ENCODE results near the gene MEGF6. TPM values are rescaled to one million over a fixed set of nuclear protein-coding genes. Genes with fewer than 3 reads are reported as not detected.

Gene MEGF6
- total RNA-seq, 2 donors from 2014 or later: 4.9 to 6.8 TPM

- H3K4me3 Mint-ChIP-seq: no peak overlapping the region
- H3K9me3 Mint-ChIP-seq: peaks cover 0 to 2% of the 10 kb centered on the region in 2 donors
- peaks cover 3% of the 10 kb centered on the region for H3K27me3 Mint-ChIP-seq (ENCODE audit: low read depth)
- DNase-seq (no peak), ATAC-seq (replicated peaks in 1 of 2) (no peak)
- H3K36me3 Mint-ChIP-seq (ENCODE audit: insufficient read depth in 2 of 2): peaks cover 1 to 2% of the 10 kb centered on the region in 2 donors
- no peak overlapping the region for H3K27ac Mint-ChIP-seq
- H3K4me1 Mint-ChIP-seq (ENCODE audit: low read depth): no peaks in the 10 kb centered on the region
These were observed 166.6 kb downstream of the MEGF6 start for GRCh38 chr1:3444736-3445135.

- Mint-ChIP-seq H3K27ac (no peak overlapping the region), H3K9me3 (peaks cover 0 to 2% of the 10 kb centered on the region in 2 donors), H3K36me3 (ENCODE audit: insufficient read depth in 2 of 2) (peaks cover 1 to 2% of the 10 kb centered on the region in 2 donors), H3K27me3 (ENCODE audit: low read depth) (no peaks in the 10 kb centered on the region), H3K4me1 (ENCODE audit: low read depth) (no peaks in the 10 kb centered on the region), H3K4me3 (no peak overlapping the region)
- DNase-seq (no peak), ATAC-seq (replicated peaks in 1 of 2) (no peak)
These were observed 167.0 kb downstream of the MEGF6 start for GRCh38 chr1:3444298-3444697.

GRCh38 chr1:3443807-3444206 lies 167.5 kb downstream of the MEGF6 start:
- no peak for DNase-seq
- Mint-ChIP-seq H3K4me3 (no peak overlapping the region), H3K4me1 (ENCODE audit: low read depth) (no peaks in the 10 kb centered on the region), H3K27ac (no peak overlapping the region), H3K27me3 (ENCODE audit: low read depth) (no peaks in the 10 kb centered on the region), H3K36me3 (ENCODE audit: insufficient read depth in 2 of 2) (peaks cover 1 to 2% of the 10 kb centered on the region in 2 donors), H3K9me3 (peaks cover 0 to 2% of the 10 kb centered on the region in 2 donors)
- ATAC-seq (replicated peaks in 1 of 2): no peak

- Mint-ChIP-seq H3K4me1 (ENCODE audit: low read depth) (no peaks in the 10 kb centered on the region), H3K9me3 (peaks cover 0 to 2% of the 10 kb centered on the region in 2 donors), H3K36me3 (ENCODE audit: insufficient read depth in 2 of 2) (peaks cover 0 to 2% of the 10 kb centered on the region in 2 donors), H3K27me3 (ENCODE audit: low read depth) (no peaks in the 10 kb centered on the region), H3K27ac (no peak overlapping the region), H3K4me3 (no peak overlapping the region)
- ATAC-seq (replicated peaks in 1 of 2): no peak
- no peak for DNase-seq
These were observed 168.4 kb downstream of the MEGF6 start for GRCh38 chr1:3442901-3443300.

GRCh38 chr1:3442331-3442730 lies 169.0 kb downstream of the MEGF6 start:
- no peaks in the 10 kb centered on the region for H3K9me3 Mint-ChIP-seq
- no peak overlapping the region for H3K4me3 Mint-ChIP-seq
- no peaks in the 10 kb centered on the region for H3K4me1 Mint-ChIP-seq (ENCODE audit: low read depth)
- no peak for ATAC-seq (replicated peaks in 1 of 2)
- no peak overlapping the region for H3K27ac Mint-ChIP-seq
- H3K27me3 Mint-ChIP-seq (ENCODE audit: low read depth): no peaks in the 10 kb centered on the region
- DNase-seq: no peak
- H3K36me3 Mint-ChIP-seq (ENCODE audit: insufficient read depth in 2 of 2): peaks cover 0 to under 1% of the 10 kb centered on the region in 2 donors

GRCh38 chr1:3441880-3442279 lies 169.4 kb downstream of the MEGF6 start:
- Mint-ChIP-seq H3K27ac (no peak overlapping the region), H3K9me3 (no peaks in the 10 kb centered on the region)

GRCh38 chr1:3441410-3441847 lies 169.9 kb downstream of the MEGF6 start:
- Mint-ChIP-seq H3K4me3 (no peak overlapping the region), H3K9me3 (no peaks in the 10 kb centered on the region)

More at GRCh38 chr1:3441880-3442279, 169.4 kb downstream of the MEGF6 start:
- no peaks in the 10 kb centered on the region for H3K36me3 Mint-ChIP-seq (ENCODE audit: insufficient read depth in 2 of 2)
- H3K27me3 Mint-ChIP-seq (ENCODE audit: low read depth): no peaks in the 10 kb centered on the region
- no peaks in the 10 kb centered on the region for H3K4me1 Mint-ChIP-seq (ENCODE audit: low read depth)
- ATAC-seq (replicated peaks in 1 of 2): no peak
- no peak for DNase-seq
- H3K4me3 Mint-ChIP-seq: no peak overlapping the region

GRCh38 chr1:3440711-3441409 lies 170.4 kb downstream of the MEGF6 start:
- H3K27me3 Mint-ChIP-seq (ENCODE audit: low read depth): no peaks in the 10 kb centered on the region
- ATAC-seq (replicated peaks in 1 of 2) (no peak), DNase-seq (no peak)
- H3K4me1 Mint-ChIP-seq (ENCODE audit: low read depth): no peaks in the 10 kb centered on the region
- no peaks in the 10 kb centered on the region for H3K36me3 Mint-ChIP-seq (ENCODE audit: insufficient read depth in 2 of 2)
- H3K27ac Mint-ChIP-seq: no peak overlapping the region
- H3K4me3 Mint-ChIP-seq: no peak overlapping the region
- H3K9me3 Mint-ChIP-seq: no peaks in the 10 kb centered on the region

More at GRCh38 chr1:3441410-3441847, 169.9 kb downstream of the MEGF6 start:
- H3K36me3 Mint-ChIP-seq (ENCODE audit: insufficient read depth in 2 of 2): no peaks in the 10 kb centered on the region
- ATAC-seq (replicated peaks in 1 of 2) (no peak), DNase-seq (no peak)
- H3K4me1 Mint-ChIP-seq (ENCODE audit: low read depth): no peaks in the 10 kb centered on the region
- no peak overlapping the region for H3K27ac Mint-ChIP-seq
- no peaks in the 10 kb centered on the region for H3K27me3 Mint-ChIP-seq (ENCODE audit: low read depth)

- no peaks in the 10 kb centered on the region for H3K27me3 Mint-ChIP-seq (ENCODE audit: low read depth)
- no peaks in the 10 kb centered on the region for H3K9me3 Mint-ChIP-seq
- no peaks in the 10 kb centered on the region for H3K36me3 Mint-ChIP-seq (ENCODE audit: insufficient read depth in 2 of 2)
These were observed 171.0 kb downstream of the MEGF6 start for GRCh38 chr1:3440300-3440681.

More at GRCh38 chr1:3440300-3440681, 171.0 kb downstream of the MEGF6 start:
- ATAC-seq (replicated peaks in 1 of 2): no peak
- Mint-ChIP-seq H3K4me1 (ENCODE audit: low read depth) (no peaks in the 10 kb centered on the region), H3K4me3 (no peak overlapping the region), H3K27ac (no peak overlapping the region)
- no peak for DNase-seq

Other genes starting within 250 kb of the MEGF6 start
- gene ARHGEF16, start 156.8 kb downstream of the MEGF6 start, total RNA-seq: under 1 TPM in 1 of 2 donors, not detected in 1; 0.14 TPM
- 10 to 100 TPM; 12.5 to 15.5 TPM for gene TPRG1L, start 13.5 kb upstream of the MEGF6 start, total RNA-seq
- gene WRAP73, start 38.6 kb upstream of the MEGF6 start, total RNA-seq: 10 to 100 TPM; 39.9 TPM
- 1 to 10 TPM in 1 of 2 donors, under 1 TPM in 1; 0.65 to 1.3 TPM for gene TP73, start 41.0 kb upstream of the MEGF6 start, total RNA-seq
- gene CCDC27, start 140.9 kb upstream of the MEGF6 start, total RNA-seq: not detected
- gene SMIM1, start 161.2 kb upstream of the MEGF6 start, total RNA-seq: 1 to 10 TPM; 2.5 to 3.4 TPM
- gene LRRC47, start 185.0 kb upstream of the MEGF6 start, total RNA-seq: 10 to 100 TPM; 37.7 to 48.7 TPM
- 10 to 100 TPM; 37.4 to 48.1 TPM for gene CEP104, start 245.7 kb upstream of the MEGF6 start, total RNA-seq
- gene DFFB, start 246.0 kb upstream of the MEGF6 start, total RNA-seq: 1 to 10 TPM; 8.2 to 8.6 TPM

Measured in activated T-cell treated with anti-CD3 and anti-CD28 coated beads, Interleukin-2, amount 50 U/mL, for 72 hours (primary cell).